ENCODE results near the gene BANK1.

GRCh38 chr4:101762534-101762933, 28.0 kb upstream of the BANK1 start:
- no peak for TF ChIP-seq ZNF274 (IDR thresholded peaks at IDR 0.05; ENCODE audit: low read depth, low read length)
- no peak for TF ChIP-seq SUZ12 (IDR thresholded peaks at IDR 0.05; ENCODE audit: extremely low read depth, insufficient read depth, insufficient read length)
- no peak for TF ChIP-seq YY1 (IDR thresholded peaks at IDR 0.05; ENCODE audit: insufficient read depth, insufficient read length)

Data from NT2/D1 (cell line).